NB4 (cell line): ENCODE results near the gene PBX1.
"Not testable (repeated sequence)": the region's sequence is repeated elsewhere in the genome, so short reads cannot be mapped to it uniquely, and the experiment has no call there.

ENCODE experiments used
- DNase-seq: peaks from one replicate; pipeline ENCODE4 v3.0.0; 2010; ENCODE audit warnings: low read depth
- H3K4me3 ChIP-seq: one replicate; pipeline ENCODE4 v1.5.1; 2011; ENCODE audit warnings: mild to moderate bottlenecking, low read depth, low read length, moderate library complexity
- MYC ChIP-seq: IDR thresholded peaks from 2 replicates; pipeline ENCODE4 v1.6.1; 2011; ENCODE audit warnings: low read depth, low read length
- POLR2A ChIP-seq: IDR thresholded peaks from 2 replicates; pipeline ENCODE4 v1.6.1; 2011; ENCODE audit warnings: mild to moderate bottlenecking; ENCODE audit not compliant: insufficient read length; ENCODE audit errors: extremely low read depth
- TF ChIP-seq, protein P1 (sequence below): IDR thresholded peaks from 2 replicates; pipeline ENCODE4 v1.6.1; 2011; ENCODE audit warnings: low read depth, low read length
- TF ChIP-seq, protein P2 (sequence below): IDR thresholded peaks from one replicate; pipeline ENCODE4 v1.5.1; 2012; ENCODE audit warnings: low read depth, low read length

Gene PBX1

DNA sequence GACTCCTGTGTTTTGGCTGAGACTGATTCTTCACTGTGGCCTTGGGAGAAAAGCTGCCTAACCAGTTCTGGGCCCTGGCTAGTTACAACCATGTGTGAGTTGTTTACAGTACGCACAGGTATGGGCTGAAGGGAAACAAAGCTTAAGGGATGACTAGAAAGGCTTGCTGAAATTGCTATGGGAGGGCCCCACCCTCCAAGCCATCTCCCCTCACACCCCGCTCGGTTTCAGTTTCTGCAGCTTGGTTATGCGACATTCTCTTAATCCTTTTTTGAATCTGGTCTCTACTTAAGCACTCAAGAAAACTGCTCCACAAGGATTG is 43.1 kb downstream of the PBX1 start:
- DNase-seq = no peak
- H3K4me3 ChIP-seq = no peak overlapping the region
- TF ChIP-seq MYC (no peak), POLR2A (no peak)
- TF ChIP-seq, protein P1, sequence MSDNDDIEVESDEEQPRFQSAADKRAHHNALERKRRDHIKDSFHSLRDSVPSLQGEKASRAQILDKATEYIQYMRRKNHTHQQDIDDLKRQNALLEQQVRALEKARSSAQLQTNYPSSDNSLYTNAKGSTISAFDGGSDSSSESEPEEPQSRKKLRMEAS = no peak
- TF ChIP-seq, protein P2, sequence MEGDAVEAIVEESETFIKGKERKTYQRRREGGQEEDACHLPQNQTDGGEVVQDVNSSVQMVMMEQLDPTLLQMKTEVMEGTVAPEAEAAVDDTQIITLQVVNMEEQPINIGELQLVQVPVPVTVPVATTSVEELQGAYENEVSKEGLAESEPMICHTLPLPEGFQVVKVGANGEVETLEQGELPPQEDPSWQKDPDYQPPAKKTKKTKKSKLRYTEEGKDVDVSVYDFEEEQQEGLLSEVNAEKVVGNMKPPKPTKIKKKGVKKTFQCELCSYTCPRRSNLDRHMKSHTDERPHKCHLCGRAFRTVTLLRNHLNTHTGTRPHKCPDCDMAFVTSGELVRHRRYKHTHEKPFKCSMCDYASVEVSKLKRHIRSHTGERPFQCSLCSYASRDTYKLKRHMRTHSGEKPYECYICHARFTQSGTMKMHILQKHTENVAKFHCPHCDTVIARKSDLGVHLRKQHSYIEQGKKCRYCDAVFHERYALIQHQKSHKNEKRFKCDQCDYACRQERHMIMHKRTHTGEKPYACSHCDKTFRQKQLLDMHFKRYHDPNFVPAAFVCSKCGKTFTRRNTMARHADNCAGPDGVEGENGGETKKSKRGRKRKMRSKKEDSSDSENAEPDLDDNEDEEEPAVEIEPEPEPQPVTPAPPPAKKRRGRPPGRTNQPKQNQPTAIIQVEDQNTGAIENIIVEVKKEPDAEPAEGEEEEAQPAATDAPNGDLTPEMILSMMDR = no peak

GRCh38 chr1:164602480-164603093 is 43.6 kb downstream of the PBX1 start:
- no peak overlapping the region for H3K4me3 ChIP-seq
- no peak for DNase-seq
- TF ChIP-seq, protein P2 = no peak
- TF ChIP-seq MYC (no peak), POLR2A (no peak)
- TF ChIP-seq, protein P1 = no peak

DNA sequence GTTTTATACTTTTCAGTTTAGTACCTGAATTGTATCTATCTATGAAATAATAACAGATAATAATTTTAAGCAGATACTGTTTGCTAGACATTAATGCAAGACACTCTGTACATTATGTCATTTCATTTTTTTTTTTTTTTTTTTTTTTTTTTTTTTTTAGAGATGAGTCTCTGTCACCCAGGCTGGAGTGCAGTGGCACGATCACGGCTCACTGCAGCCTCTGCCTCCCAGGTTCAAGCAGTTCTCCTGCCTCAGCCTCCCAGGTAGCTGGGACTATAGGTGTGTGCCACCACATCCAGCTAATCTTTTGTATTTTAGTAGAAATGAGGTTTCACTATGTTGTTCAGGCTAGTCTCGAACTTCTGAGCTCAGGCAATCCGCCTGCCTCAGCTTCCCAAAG is 44.8 kb downstream of the PBX1 start:
- H3K4me3 ChIP-seq, DNase-seq: not testable (repeated sequence)

DNA sequence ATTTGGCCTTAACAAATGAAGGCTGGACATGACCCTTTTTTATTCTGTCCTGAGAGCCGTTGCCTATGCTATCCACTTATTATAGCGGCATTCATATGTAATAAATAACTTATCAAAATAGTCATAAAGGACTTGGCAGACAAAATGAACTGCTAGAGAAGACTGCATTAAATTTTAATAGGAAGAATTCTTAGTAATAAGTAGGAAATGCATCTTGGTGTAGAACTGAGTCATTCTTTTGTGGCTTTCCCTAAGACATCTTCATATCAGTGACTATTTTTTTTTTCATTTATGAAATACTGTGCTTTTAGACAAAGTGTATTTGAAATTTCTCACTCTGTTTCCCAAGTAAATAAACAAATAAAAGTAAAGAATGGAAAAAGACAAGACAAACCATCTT is 45.6 kb downstream of the PBX1 start:
- TF ChIP-seq POLR2A (no peak), MYC (no peak)
- TF ChIP-seq, protein P1 = no peak
- TF ChIP-seq, protein P2 = no peak
- no peak overlapping the region for H3K4me3 ChIP-seq
- no peak for DNase-seq

GRCh38 chr1:164605254-164606091 is 46.5 kb downstream of the PBX1 start:
- no peak for DNase-seq
- TF ChIP-seq MYC (no peak), POLR2A (no peak)
- TF ChIP-seq, protein P1 = no peak
- TF ChIP-seq, protein P2 = no peak
- H3K4me3 ChIP-seq = no peak overlapping the region

DNA sequence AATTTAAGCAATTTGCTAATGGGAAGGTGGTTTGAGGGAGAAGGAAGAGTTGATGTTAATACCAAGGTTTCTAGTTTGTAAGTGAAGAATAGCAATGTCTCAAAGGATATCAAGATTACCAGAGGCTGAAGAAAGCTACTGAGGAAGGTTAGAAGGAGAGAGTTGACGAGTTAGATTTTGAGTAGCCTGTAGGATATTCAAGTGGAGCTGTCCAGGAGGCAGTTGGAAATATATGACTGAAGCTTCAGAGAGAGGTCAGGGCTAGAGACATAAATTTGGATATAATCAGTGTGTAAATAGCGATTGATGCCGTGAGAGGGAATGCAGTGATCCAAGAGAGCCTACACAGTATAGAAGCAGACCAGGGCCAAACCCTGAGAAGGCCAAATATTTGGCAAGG is 48.4 kb downstream of the PBX1 start:
- no peak for DNase-seq
- TF ChIP-seq, protein P1 = no peak
- TF ChIP-seq, protein P2 = no peak
- TF ChIP-seq POLR2A (no peak), MYC (no peak)
- no peak overlapping the region for H3K4me3 ChIP-seq
